Activated CD4-positive, alpha-beta T cell treated with anti-CD3 and anti-CD28 coated beads, Interleukin-2, amount 10 ng/mL, durations not matched to agents 24 days and 14 days (primary cell): ENCODE measurements around the gene SORCS2. TPM values are rescaled to one million over a fixed set of nuclear protein-coding genes. Genes with fewer than 3 reads are reported as not detected.

Experiments used
- DNase-seq: peaks from one replicate; pipeline ENCODE4 v3.0.0; 2022
- H3K27ac Mint-ChIP-seq: one replicate; pipeline ENCODE4 v1.8.0; 2022; ENCODE audit warnings: mild to moderate bottlenecking, mixed read lengths
- H3K27me3 Mint-ChIP-seq: one replicate; pipeline ENCODE4 v1.8.0; 2022; ENCODE audit warnings: mixed read lengths
- H3K36me3 Mint-ChIP-seq: one replicate; pipeline ENCODE4 v1.8.0; 2022; ENCODE audit warnings: low read depth, mild to moderate bottlenecking, mixed read lengths
- H3K4me1 Mint-ChIP-seq: one replicate; pipeline ENCODE4 v1.8.0; 2021; ENCODE audit warnings: mixed read lengths
- H3K4me3 Mint-ChIP-seq: one replicate; pipeline ENCODE4 v1.8.0; 2022; ENCODE audit warnings: mild to moderate bottlenecking, moderate library complexity, mixed read lengths
- H3K9me3 Mint-ChIP-seq: one replicate; pipeline ENCODE4 v1.8.0; 2021; ENCODE audit warnings: mixed read lengths
- intact Hi-C: fragments of 100-400 bp; cut with micrococcal nuclease; formaldehyde crosslinking; loops from one replicate; pipeline ENCODE4 v1.15.1; 2023
- total RNA-seq: library from RNA; stranded (reverse); gene quantifications from 2 replicates; pipeline ENCODE4 v1.2.3, GENCODE V29; 2022

Gene SORCS2
- total RNA-seq, 1 donor from 2014 or later, result not detected

DNA sequence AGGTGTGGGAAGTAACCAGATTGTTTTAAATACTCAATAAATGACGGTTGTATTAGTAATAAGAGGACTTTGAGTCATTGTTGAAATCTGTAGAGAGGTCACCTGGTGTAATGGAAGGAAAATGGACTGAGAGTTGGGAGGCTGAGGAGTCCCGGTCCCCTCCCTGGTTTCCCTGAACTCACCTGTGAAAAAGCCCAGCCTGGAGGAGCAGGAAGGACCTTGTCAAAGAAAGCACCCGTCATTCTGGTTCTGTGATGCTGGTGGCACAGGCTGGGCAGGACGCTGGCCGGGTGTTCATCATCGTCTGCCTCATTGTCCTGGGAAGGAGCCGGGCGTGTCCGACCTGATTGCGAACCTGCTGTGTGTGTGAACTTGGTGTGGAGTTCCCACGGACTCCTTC, 70.8 kb downstream of the SORCS2 start:
- H3K27me3 Mint-ChIP-seq, result no peaks in the 10 kb centered on the region
- H3K27ac Mint-ChIP-seq, result no peak overlapping the region
- no peaks in the 10 kb centered on the region for H3K9me3 Mint-ChIP-seq
- H3K4me3 Mint-ChIP-seq, result no peak overlapping the region
- no peaks in the 10 kb centered on the region for H3K4me1 Mint-ChIP-seq
- H3K36me3 Mint-ChIP-seq, result no peaks in the 10 kb centered on the region
- intact Hi-C loops, result no loop called here
- DNase-seq, result no peak

GRCh38 chr4:7264694-7265093, 72.4 kb downstream of the SORCS2 start:
- Mint-ChIP-seq H3K27me3 (no peaks in the 10 kb centered on the region), H3K36me3 (no peaks in the 10 kb centered on the region), H3K27ac (no peak overlapping the region), H3K4me1 (no peaks in the 10 kb centered on the region), H3K4me3 (no peak overlapping the region), H3K9me3 (no peaks in the 10 kb centered on the region)
- intact Hi-C loops, result no loop called here
- no peak for DNase-seq

DNA sequence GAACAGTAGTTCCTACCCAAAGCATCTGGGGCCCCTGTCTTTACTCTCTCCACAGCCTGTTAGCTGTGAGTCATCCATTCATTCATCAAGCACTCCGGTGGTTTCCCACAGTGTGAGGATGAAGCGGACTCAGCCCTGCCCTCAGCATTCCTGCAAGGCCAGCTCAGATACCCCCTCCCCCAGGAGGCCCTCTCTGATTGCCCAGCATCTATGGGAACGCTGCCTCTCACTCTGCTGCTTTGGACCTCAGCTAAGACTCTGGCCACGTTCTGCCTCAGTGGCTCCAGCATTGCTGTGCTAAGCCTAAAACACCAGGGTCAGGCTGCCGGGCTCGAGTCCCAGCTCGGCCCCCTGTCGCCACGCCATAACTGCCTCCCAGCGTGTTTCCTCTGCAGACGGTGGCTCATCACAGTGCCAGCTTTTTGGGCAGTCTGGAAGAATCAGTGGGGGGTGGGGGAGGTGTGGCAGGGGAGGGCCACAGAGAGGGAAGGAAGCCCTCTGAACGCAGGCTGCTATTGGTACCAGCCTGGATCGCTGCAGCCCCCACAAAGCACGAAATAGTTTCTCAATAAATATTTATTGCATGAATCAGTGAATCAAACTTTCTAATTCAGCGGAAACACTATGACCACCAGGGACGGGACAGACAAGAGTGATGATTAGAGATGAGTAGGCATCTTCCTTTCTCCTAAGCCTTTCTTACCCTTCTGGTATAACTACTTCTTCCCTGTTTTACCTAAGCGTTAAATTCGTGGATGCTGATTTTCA, 74.4 kb downstream of the SORCS2 start:
- no peak for DNase-seq
- no peak overlapping the region for H3K4me3 Mint-ChIP-seq
- intact Hi-C loops, result no loop called here

DNA sequence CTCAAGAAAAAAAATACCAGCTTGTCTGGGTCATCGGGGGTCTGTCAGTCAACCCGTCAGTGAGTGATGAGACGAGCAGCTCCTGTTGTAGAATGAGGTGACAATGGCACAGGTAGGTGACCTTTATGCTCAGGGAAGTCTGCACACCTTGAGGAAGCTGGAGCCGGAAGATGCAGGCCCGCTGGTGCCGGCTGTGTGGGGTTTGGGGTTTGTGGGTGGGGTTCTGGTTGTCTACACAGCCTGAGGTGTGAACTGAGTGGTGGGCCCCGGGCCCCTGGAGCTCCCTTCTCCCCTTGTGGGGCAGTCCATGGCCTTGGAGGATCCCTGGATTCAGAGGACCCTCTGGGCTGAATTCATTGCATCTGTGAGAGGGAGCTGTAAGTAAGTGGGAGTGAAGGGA, 75.5 kb downstream of the SORCS2 start:
- Mint-ChIP-seq H3K27me3 (no peaks in the 10 kb centered on the region), H3K27ac (no peak overlapping the region), H3K4me3 (no peak overlapping the region), H3K9me3 (no peaks in the 10 kb centered on the region), H3K36me3 (no peaks in the 10 kb centered on the region), H3K4me1 (no peaks in the 10 kb centered on the region)
- no peak for DNase-seq
- intact Hi-C loops, result no loop called here

More for the DNA sequence above, 74.4 kb downstream of the SORCS2 start:
- no peaks in the 10 kb centered on the region for H3K9me3 Mint-ChIP-seq
- no peak overlapping the region for H3K27ac Mint-ChIP-seq
- no peaks in the 10 kb centered on the region for H3K36me3 Mint-ChIP-seq
- no peaks in the 10 kb centered on the region for H3K4me1 Mint-ChIP-seq
- no peaks in the 10 kb centered on the region for H3K27me3 Mint-ChIP-seq

- Mint-ChIP-seq H3K36me3 (no peaks in the 10 kb centered on the region), H3K9me3 (no peaks in the 10 kb centered on the region), H3K27ac (no peak overlapping the region), H3K4me3 (no peak overlapping the region), H3K27me3 (no peaks in the 10 kb centered on the region), H3K4me1 (no peaks in the 10 kb centered on the region)
- DNase-seq, result no peak
- intact Hi-C loops, result no loop called here
Measured at GRCh38 chr4:7268941-7269340, 76.6 kb downstream of the SORCS2 start.

DNA sequence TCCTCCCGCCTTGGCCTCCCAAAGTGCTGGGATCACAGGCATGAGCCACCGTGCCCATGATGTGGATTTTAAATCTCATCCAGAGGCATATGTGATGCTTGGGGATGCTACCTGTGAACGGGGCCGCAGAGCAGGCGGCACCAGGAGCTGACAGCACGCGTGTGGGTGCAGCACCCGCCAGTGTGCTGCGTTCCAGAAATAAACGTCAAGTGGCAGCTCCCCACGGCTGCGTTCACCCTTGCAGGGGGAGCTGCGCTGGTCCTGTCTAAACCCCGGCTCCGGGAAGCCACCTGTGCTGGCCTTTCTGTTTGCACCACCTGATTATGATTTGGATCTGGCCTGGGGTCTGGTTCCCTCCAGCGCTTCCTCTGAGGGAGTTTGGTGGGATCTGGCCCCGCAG, 77.8 kb downstream of the SORCS2 start:
- no peaks in the 10 kb centered on the region for H3K4me1 Mint-ChIP-seq
- intact Hi-C loops, result no loop called here
- no peaks in the 10 kb centered on the region for H3K36me3 Mint-ChIP-seq
- no peak overlapping the region for H3K27ac Mint-ChIP-seq
- H3K27me3 Mint-ChIP-seq, result no peaks in the 10 kb centered on the region
- no peaks in the 10 kb centered on the region for H3K9me3 Mint-ChIP-seq
- no peak for DNase-seq
- H3K4me3 Mint-ChIP-seq, result no peak overlapping the region

GRCh38 chr4:7272404-7272803, 80.1 kb downstream of the SORCS2 start:
- Mint-ChIP-seq H3K9me3 (no peaks in the 10 kb centered on the region), H3K36me3 (no peaks in the 10 kb centered on the region), H3K27me3 (no peaks in the 10 kb centered on the region), H3K27ac (no peak overlapping the region), H3K4me1 (no peaks in the 10 kb centered on the region), H3K4me3 (no peak overlapping the region)
- no peak for DNase-seq
- intact Hi-C loops, result no loop called here

DNA sequence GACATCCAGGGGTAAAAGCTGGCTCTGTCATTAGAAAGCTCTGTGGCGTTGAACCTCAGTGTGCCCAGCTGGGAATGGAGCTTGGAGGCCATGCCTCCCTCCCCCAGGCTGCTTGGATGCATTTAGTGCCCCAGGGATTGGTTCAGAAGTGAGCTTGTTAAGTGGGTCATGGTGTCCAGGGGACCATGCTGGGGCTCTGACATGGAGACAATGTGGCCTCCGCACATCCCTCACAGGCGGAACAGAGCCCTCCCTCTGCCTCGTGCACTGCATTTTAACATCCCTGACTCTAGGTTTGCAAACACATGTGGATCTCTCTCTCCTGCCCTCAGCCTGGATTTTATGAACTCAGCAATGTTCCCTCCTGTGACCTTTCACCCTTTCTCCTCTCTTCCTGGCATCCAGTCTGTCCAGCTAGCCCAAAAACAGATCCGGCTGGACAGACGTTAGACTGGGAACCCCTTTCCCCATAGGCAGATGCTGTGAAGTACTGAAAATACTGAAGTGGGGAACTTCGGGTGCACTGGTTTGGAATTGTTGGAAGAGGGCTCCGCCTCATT, 81.5 kb downstream of the SORCS2 start:
- H3K27me3 Mint-ChIP-seq, result no peaks in the 10 kb centered on the region
- DNase-seq, result no peak
- no peaks in the 10 kb centered on the region for H3K9me3 Mint-ChIP-seq
- H3K4me1 Mint-ChIP-seq, result no peaks in the 10 kb centered on the region
- H3K36me3 Mint-ChIP-seq, result no peaks in the 10 kb centered on the region
- intact Hi-C loops, result no loop called here
- no peak overlapping the region for H3K27ac Mint-ChIP-seq
- no peak overlapping the region for H3K4me3 Mint-ChIP-seq

GRCh38 chr4:7275067-7275466, 82.7 kb downstream of the SORCS2 start:
- DNase-seq, result no peak
- intact Hi-C loops, result no loop called here
- Mint-ChIP-seq H3K27ac (no peak overlapping the region), H3K4me1 (no peaks in the 10 kb centered on the region), H3K9me3 (no peaks in the 10 kb centered on the region), H3K36me3 (no peaks in the 10 kb centered on the region), H3K27me3 (no peaks in the 10 kb centered on the region), H3K4me3 (no peak overlapping the region)

DNA sequence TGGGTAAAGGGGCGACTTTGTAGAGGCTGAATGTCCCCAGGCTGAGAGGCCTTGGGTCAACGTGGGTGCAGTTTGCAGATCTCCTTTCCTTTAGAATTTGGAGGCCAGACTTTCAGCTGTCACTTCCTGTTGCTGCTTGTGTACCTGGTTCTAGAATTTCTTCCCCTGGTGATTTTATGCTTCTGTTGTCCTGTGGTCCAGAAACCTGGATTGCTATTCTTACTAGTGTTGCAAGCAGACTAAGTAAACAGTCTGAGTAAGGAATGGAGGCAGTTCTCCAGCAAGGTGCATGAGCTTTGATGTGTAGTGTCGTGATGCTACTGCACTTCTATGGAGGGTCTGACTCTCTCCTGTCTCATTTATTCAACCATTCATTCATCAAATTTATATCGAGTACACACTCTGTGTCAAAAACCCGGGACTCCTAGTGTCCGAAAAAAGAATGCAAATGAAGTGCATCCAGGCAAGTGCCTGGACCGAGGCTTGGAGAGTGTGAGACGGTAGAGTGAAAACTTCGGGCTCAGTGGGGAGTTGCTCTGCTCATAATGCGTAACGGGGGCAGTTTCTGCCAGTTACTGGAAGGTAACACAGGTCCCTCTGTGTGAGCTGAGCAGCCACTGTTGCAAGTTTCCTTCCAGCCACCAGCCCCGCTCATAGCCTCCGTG, 83.3 kb downstream of the SORCS2 start:
- Mint-ChIP-seq H3K4me3 (no peak overlapping the region), H3K27me3 (no peaks in the 10 kb centered on the region), H3K9me3 (no peaks in the 10 kb centered on the region), H3K36me3 (no peaks in the 10 kb centered on the region), H3K4me1 (no peaks in the 10 kb centered on the region), H3K27ac (no peak overlapping the region)
- intact Hi-C loops, result no loop called here
- no peak for DNase-seq

DNA sequence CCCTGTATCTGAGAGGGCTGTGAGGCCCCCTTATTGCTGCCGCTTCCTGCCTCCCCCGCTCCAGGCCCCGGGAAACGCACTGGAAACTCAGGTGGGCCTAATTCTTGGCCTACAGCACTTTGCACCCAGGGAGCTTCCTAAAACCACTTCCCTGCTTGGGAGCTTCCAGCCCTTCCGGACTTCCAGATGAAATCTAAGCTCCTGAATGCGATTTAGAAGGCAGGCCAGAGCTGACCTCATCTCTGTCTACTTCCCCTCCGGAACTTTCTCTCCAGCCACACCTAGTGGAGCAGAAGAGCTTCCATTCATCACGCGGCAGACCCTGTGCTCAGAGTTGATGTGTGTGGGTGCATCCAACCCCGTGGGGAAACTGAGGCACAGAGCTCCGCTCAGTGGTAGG, 84.2 kb downstream of the SORCS2 start:
- Mint-ChIP-seq H3K4me1 (no peaks in the 10 kb centered on the region), H3K9me3 (no peaks in the 10 kb centered on the region), H3K27ac (no peak overlapping the region), H3K4me3 (no peak overlapping the region), H3K27me3 (no peaks in the 10 kb centered on the region), H3K36me3 (no peaks in the 10 kb centered on the region)
- DNase-seq, result no peak
- intact Hi-C loops, result no loop called here

- no peaks in the 10 kb centered on the region for H3K4me1 Mint-ChIP-seq
- H3K9me3 Mint-ChIP-seq, result no peaks in the 10 kb centered on the region
- intact Hi-C loops, result no loop called here
- H3K27me3 Mint-ChIP-seq, result peaks cover 5% of the 10 kb centered on the region
- H3K27ac Mint-ChIP-seq, result no peak overlapping the region
- no peak for DNase-seq
- H3K4me3 Mint-ChIP-seq, result no peak overlapping the region
- H3K36me3 Mint-ChIP-seq, result no peaks in the 10 kb centered on the region
Measured at GRCh38 chr4:7278071-7278765, 85.9 kb downstream of the SORCS2 start.

- Mint-ChIP-seq H3K27me3 (peaks cover 5% of the 10 kb centered on the region), H3K4me1 (no peaks in the 10 kb centered on the region), H3K9me3 (no peaks in the 10 kb centered on the region), H3K27ac (no peak overlapping the region), H3K36me3 (no peaks in the 10 kb centered on the region), H3K4me3 (no peak overlapping the region)
- intact Hi-C loops, result no loop called here
- no peak for DNase-seq
Measured at GRCh38 chr4:7278981-7279380, 86.6 kb downstream of the SORCS2 start.

- H3K27me3 Mint-ChIP-seq, result peaks cover 5% of the 10 kb centered on the region
- no peaks in the 10 kb centered on the region for H3K4me1 Mint-ChIP-seq
- no peak overlapping the region for H3K4me3 Mint-ChIP-seq
- H3K36me3 Mint-ChIP-seq, result no peaks in the 10 kb centered on the region
- no peak overlapping the region for H3K27ac Mint-ChIP-seq
- intact Hi-C loops, result no loop called here
- no peak for DNase-seq
- H3K9me3 Mint-ChIP-seq, result no peaks in the 10 kb centered on the region
Measured at GRCh38 chr4:7279902-7280301, 87.6 kb downstream of the SORCS2 start.
